ENCODE measurements around the gene SH3GL1. TPM values are rescaled to one million over a fixed set of nuclear protein-coding genes. Genes with fewer than 3 reads are reported as not detected.
"Not testable (repeated sequence)": the region's sequence is repeated elsewhere in the genome, so short reads cannot be mapped to it uniquely, and the experiment has no call there.

The SH3GL1 gene
- total RNA-seq, 1 experiment from 2014 or later, result 84.3 TPM

- peak; percentile 81 for DNase-seq (ENCODE audit: low read depth)
Measured at GRCh38 chr19:4343370-4344307, 56.7 kb downstream of the SH3GL1 start, which contains the start of gene MPND. Gene MPND (plus strand): TSS chr19:4343562. CDS start chr19:4343594, 32 bp downstream.

- DNase-seq (ENCODE audit: low read depth), result peak; percentile 100
Measured at GRCh38 chr19:4342615-4343369, 57.6 kb downstream of the SH3GL1 start.

GRCh38 chr19:4342314-4342614 is 58.1 kb downstream of the SH3GL1 start:
- no peak for DNase-seq (ENCODE audit: low read depth)

- DNase-seq (ENCODE audit: low read depth), result peak; percentile 51
Measured at GRCh38 chr19:4338441-4339355, 61.6 kb downstream of the SH3GL1 start, which contains the start of gene STAP2. Gene STAP2 (minus strand): TSS chr19:4338827. CDS start chr19:4338753, 74 bp downstream.

GRCh38 chr19:4337906-4338440 is 62.4 kb downstream of the SH3GL1 start:
- DNase-seq (ENCODE audit: low read depth), result peak; percentile 38

- DNase-seq (ENCODE audit: low read depth), result no peak
Measured at GRCh38 chr19:4334929-4335570, 65.3 kb downstream of the SH3GL1 start.

- DNase-seq (ENCODE audit: low read depth), result no peak
Measured at GRCh38 chr19:4329858-4330257, 70.5 kb downstream of the SH3GL1 start.

- not testable (repeated sequence) for DNase-seq (ENCODE audit: low read depth)
Measured at GRCh38 chr19:4328991-4329681, 71.2 kb downstream of the SH3GL1 start.

- DNase-seq (ENCODE audit: low read depth), result peak; percentile 84
Measured at GRCh38 chr19:4328243-4328990, 71.9 kb downstream of the SH3GL1 start.

GRCh38 chr19:4327877-4328242 is 72.5 kb downstream of the SH3GL1 start:
- DNase-seq (ENCODE audit: low read depth), result no peak

GRCh38 chr19:4327252-4327876 is 73.0 kb downstream of the SH3GL1 start:
- DNase-seq (ENCODE audit: low read depth), result peak; percentile 48

GRCh38 chr19:4326837-4327251 is 73.5 kb downstream of the SH3GL1 start:
- no peak for DNase-seq (ENCODE audit: low read depth)

GRCh38 chr19:4326215-4326836 is 74.0 kb downstream of the SH3GL1 start:
- no peak for DNase-seq (ENCODE audit: low read depth)

- no peak for DNase-seq (ENCODE audit: low read depth)
Measured at GRCh38 chr19:4324228-4324627, 76.1 kb downstream of the SH3GL1 start.

- no peak for DNase-seq (ENCODE audit: low read depth)
Measured at GRCh38 chr19:4323692-4324091, 76.7 kb downstream of the SH3GL1 start.

- DNase-seq (ENCODE audit: low read depth), result peak; percentile 35
Measured at GRCh38 chr19:4322942-4323665, 77.2 kb downstream of the SH3GL1 start.

- no peak for DNase-seq (ENCODE audit: low read depth)
Measured at GRCh38 chr19:4320419-4320818, 79.9 kb downstream of the SH3GL1 start.

Measured in RPMI7951 (cell line).